CD4-positive, alpha-beta memory T cell (primary cell): ENCODE data around the gene USP10. TPM values are rescaled to one million over a fixed set of nuclear protein-coding genes. Genes with fewer than 3 reads are reported as not detected.

Experiments used
- CTCF ChIA-PET: fragments of 350-600 bp; sonication (Branson Sonifier 250); formaldehyde crosslinking; loops from one replicate; lab custom pipeline; 2021; ENCODE audit warnings: inconsistent platforms; ENCODE audit not compliant: partially characterized antibody; lab: Charles Lee
- POLR2A ChIA-PET: fragments of 350-600 bp; sonication (Branson Sonifier 250); formaldehyde crosslinking; loops from one replicate; lab custom pipeline; 2021; ENCODE audit not compliant: partially characterized antibody; lab: Charles Lee
- DNase-seq, 5 donors: peaks; one replicate each; pipeline versions ENCODE4 v3.0.0 to v3.0.0-alpha.2; 2020 to 2022; ENCODE audit warnings: mixed read lengths in 1 of 5
- H3K27ac ChIP-seq: one replicate; pipeline ENCODE4 v1.7.0; 2013; ENCODE audit warnings: low read depth, low read length
- H3K27me3 ChIP-seq: 2 replicates; pipeline ENCODE4 v1.7.0; 2013; ENCODE audit warnings: mild to moderate bottlenecking, low read length, moderate library complexity; ENCODE audit not compliant: insufficient read depth
- H3K36me3 ChIP-seq: 2 replicates; pipeline ENCODE4 v1.7.0; 2013; ENCODE audit warnings: mild to moderate bottlenecking, low read length, moderate library complexity; ENCODE audit not compliant: insufficient read depth
- H3K4me1 ChIP-seq: 2 replicates; pipeline ENCODE4 v1.7.0; 2013; ENCODE audit warnings: mild to moderate bottlenecking, low read length, moderate library complexity; ENCODE audit not compliant: insufficient read depth
- H3K4me3 ChIP-seq, 2 donors: one replicate each; pipeline ENCODE4 v1.7.0; 2013; ENCODE audit warnings: low read length in 2 of 2, mild to moderate bottlenecking in 1 of 2
- H3K9me3 ChIP-seq, 2 donors: one replicate each; pipeline ENCODE4 v1.7.0; 2013; ENCODE audit warnings: low read length in 2 of 2, control low read depth in 1 of 2; ENCODE audit not compliant: control insufficient read depth in 1 of 2
- H3K27ac Mint-ChIP-seq, 7 donors: one replicate each; pipeline ENCODE4 v1.8.0; 2020 to 2021; ENCODE audit warnings: mixed read lengths in 7 of 7, mild to moderate bottlenecking in 6 of 7, inconsistent platforms in 3 of 7, moderate library complexity in 3 of 7
- H3K27me3 Mint-ChIP-seq, 2 donors: one replicate each; pipeline ENCODE4 v1.8.0; 2020 to 2021; ENCODE audit warnings: mixed read lengths in 2 of 2
- H3K36me3 Mint-ChIP-seq, 2 donors: one replicate each; pipeline ENCODE4 v1.8.0; 2020 to 2021; ENCODE audit warnings: mixed read lengths in 2 of 2, inconsistent platforms in 1 of 2, mild to moderate bottlenecking in 1 of 2
- H3K4me1 Mint-ChIP-seq, 4 donors: one replicate each; pipeline ENCODE4 v1.8.0; 2020 to 2021; ENCODE audit warnings: mixed read lengths in 4 of 4, mild to moderate bottlenecking in 1 of 4
- H3K4me3 Mint-ChIP-seq, 8 donors: one replicate each; pipeline ENCODE4 v1.8.0; 2020 to 2021; ENCODE audit warnings: mixed read lengths in 8 of 8, mild to moderate bottlenecking in 7 of 8, moderate library complexity in 6 of 8, inconsistent platforms in 3 of 8
- H3K9me3 Mint-ChIP-seq, 8 donors: one replicate each; pipeline ENCODE4 v1.8.0; 2020 to 2021; ENCODE audit warnings: mixed read lengths in 8 of 8, mild to moderate bottlenecking in 5 of 8, inconsistent platforms in 3 of 8, moderate library complexity in 1 of 8
- intact Hi-C: fragments of 100-400 bp; cut with micrococcal nuclease; formaldehyde crosslinking; loops from one replicate; pipeline ENCODE4 v1.15.1; 2023
- polyA plus RNA-seq, 2 donors: library from polyadenylated mRNA; unstranded; fragments of 300-500 nt; fragmentation: Illumina TruSeq; gene quantifications; one replicate each; pipeline ENCODE4 v1.2.3, GENCODE V29; 2021
- total RNA-seq, 2 experiments: library from RNA; stranded (reverse); gene quantifications; one replicate each; pipeline ENCODE4 v1.2.3, GENCODE V29; 2021

The USP10 gene
- total and polyA plus RNA-seq, 4 experiments from 2014 or later = 89.0 to 419 (median 181) TPM

DNA sequence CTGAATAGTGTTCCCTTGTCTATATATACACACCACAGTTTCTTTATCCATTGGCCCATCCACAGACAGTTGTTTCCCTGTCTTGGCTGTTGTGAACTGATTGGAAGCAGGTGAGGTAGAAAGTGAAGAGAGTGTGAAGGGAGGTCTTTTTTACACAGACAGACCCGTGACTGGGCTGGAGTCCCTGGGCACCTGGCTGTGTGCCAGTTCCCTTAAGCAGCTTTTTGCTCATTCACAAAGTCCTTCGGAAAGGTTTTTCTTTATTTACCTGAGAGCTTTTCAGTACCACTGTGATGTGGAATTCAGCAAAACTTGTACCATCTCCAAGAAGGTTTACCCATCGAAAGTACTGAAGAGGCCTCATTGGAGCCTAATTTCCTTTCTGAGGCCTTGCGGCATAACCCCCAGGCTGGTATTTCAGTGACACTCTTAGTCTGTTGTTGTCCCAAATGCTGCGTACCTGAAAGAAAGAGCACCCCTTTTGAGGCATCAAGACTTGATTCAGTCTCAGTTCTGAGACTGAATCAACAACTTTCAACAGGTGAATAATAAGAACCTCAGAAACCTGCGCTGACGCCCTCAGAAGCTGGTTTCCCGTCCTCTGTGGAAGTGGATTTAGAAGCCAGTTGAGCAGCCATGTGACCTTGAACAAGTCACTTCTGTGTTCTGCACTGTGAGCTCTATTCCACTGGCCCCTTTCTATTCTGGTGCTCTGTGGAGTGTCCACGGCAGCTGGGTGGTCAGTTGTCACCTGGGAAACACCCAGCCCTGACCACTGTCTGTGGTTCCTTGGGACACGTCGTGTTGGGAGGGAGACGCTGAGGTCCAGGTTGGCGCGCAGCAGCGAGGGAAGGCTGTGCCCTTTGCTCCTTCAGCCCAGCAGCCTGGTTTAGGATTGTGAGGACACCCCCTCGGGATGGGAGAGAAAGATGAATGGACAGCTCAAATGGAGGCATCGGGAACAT, 66.1 kb downstream of the USP10 start:
- H3K4me3 ChIP-seq = no peak overlapping the region
- peak overlapping the region; percentile 44 for H3K27ac ChIP-seq
- ChIA-PET POLR2A (interaction anchor here (0.6 to 5.0 kb wide), 4 partner anchors 7 to 201 kb away, joined by 3 to 45 read pairs (median 4); no protein-coding TSS in a partner anchor), CTCF (interaction anchor here (0.7 to 5.6 kb wide), 7 partner anchors 9 to 260 kb away, joined by 3 to 68 read pairs (median 4); no protein-coding TSS in a partner anchor)
- peaks cover 79 to 82% of the 10 kb centered on the region in 2 donors for H3K36me3 Mint-ChIP-seq
- intact Hi-C loops = no loop called here
- H3K27ac Mint-ChIP-seq = peak overlapping the region; percentile 85 to 98 (median 95)
- H3K36me3 ChIP-seq = peaks cover 59% of the 10 kb centered on the region
- peak; percentile 36 to 65 (median 55) for DNase-seq
- no peaks in the 10 kb centered on the region for H3K27me3 ChIP-seq
- H3K9me3 Mint-ChIP-seq = no peaks in the 10 kb centered on the region
- H3K4me1 ChIP-seq = peaks cover 51% of the 10 kb centered on the region
- H3K4me3 Mint-ChIP-seq = peak overlapping the region; percentile 43 to 90 (median 80)
- no peaks in the 10 kb centered on the region for H3K9me3 ChIP-seq
- peaks cover 46 to 71% (median 58%) of the 10 kb centered on the region in 4 donors for H3K4me1 Mint-ChIP-seq
- H3K27me3 Mint-ChIP-seq = no peaks in the 10 kb centered on the region

DNA sequence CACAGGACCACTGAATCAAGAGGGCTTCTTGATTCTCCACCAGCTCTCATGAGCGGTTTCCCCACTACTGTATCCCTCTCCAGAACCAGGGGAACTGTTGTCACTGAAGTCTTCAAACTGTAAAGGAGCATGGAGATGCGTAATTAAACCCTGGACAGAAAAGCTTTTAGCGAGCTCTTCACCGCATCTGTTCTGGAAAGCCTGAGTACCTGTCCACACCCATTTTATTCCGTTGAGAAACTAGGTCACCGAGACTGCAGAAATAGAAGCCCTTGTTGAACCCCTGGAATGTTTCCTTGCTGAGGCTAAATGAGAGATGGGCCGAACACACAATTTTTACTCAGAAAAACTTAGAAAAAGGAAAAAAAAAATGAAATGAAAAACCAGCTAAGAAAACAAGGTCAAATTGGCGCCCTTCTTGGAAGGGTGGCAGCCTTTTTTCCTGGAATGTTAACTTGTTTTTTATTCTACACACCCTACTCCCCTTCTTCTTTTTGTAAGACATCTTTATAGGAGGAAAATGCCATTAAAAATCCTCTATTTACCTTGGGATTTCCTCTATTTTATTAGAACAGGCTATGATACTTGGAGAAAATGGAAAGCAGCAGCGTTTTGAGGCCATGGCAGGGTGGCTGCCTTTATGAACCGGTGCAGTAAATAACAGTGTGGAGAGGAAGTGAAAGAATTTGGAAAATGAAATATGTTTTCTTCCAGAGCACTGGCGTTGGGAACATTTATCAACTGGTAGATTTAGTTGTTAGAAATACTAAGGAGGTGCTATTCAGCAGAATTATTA, 67.4 kb downstream of the USP10 start:
- Histone ChIP-seq H3K9me3 (no peaks in the 10 kb centered on the region), H3K4me3 (peak overlapping the region in 1 of 2 donors; percentile 19), H3K36me3 (peaks cover 56% of the 10 kb centered on the region), H3K4me1 (peaks cover 45% of the 10 kb centered on the region), H3K27me3 (no peaks in the 10 kb centered on the region), H3K27ac (peak overlapping the region; percentile 44)
- DNase-seq = peak in 2 of 5 donors; percentile 24 to 50
- Mint-ChIP-seq H3K9me3 (no peaks in the 10 kb centered on the region), H3K36me3 (peaks cover 73 to 75% of the 10 kb centered on the region in 2 donors), H3K4me1 (peaks cover 41 to 61% (median 52%) of the 10 kb centered on the region in 4 donors), H3K27me3 (no peaks in the 10 kb centered on the region), H3K4me3 (peak overlapping the region; percentile 78 to 90 (median 84)), H3K27ac (peak overlapping the region; percentile 85 to 98 (median 95))
- ChIA-PET CTCF (interaction anchor here (1.6 to 5.6 kb wide), 3 partner anchors 13 to 28 kb away, joined by 4 to 68 read pairs (median 6); no protein-coding TSS in a partner anchor), POLR2A (interaction anchor here (1.3 to 5.0 kb wide), 3 partner anchors 8 to 24 kb away, joined by 4 to 45 read pairs (median 4); no protein-coding TSS in a partner anchor)
- intact Hi-C loops = no loop called here

DNA sequence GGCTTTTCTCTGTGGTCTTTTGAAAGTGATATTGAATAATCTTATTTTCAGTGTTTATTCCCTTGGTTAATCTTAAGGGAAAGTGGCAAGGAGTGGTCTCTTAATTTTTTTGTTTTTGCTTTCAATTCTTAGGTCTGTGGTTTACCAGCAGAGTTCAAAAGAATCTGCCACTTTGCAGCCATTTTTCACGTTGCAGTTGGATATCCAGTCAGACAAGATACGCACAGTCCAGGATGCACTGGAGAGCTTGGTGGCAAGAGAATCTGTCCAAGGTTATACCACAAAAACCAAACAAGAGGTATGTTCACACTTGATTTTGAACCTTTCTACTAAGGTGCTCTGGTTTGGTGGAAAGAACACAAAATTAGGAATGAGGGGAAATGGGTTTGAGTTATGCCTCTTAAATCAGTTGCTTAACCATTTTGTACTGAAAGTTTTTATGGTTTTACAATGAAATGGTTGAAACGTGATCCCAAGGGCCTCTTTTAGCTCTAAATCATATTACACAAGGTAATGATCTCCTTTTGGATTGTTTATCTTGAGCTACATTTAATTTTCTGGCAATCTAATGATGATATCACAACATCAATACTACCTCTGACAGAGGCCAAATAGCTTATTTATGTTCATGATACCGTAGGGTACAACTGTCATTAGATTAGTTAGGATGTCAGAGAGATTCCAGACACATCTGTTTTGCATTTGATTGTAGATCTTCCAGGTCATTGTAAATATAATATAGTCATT, 68.4 kb downstream of the USP10 start:
- H3K27ac ChIP-seq = peak overlapping the region; percentile 25
- CTCF ChIA-PET = interaction anchor here (0.8 to 5.6 kb wide), 6 partner anchors 14 to 208 kb away, joined by 3 to 68 read pairs (median 6); no protein-coding TSS in a partner anchor
- intact Hi-C loops = no loop called here

GRCh38 chr16:84768808-84769197, 69.0 kb downstream of the USP10 start:
- H3K36me3 Mint-ChIP-seq = peaks cover 70 to 79% of the 10 kb centered on the region in 2 donors
- no peaks in the 10 kb centered on the region for H3K27me3 Mint-ChIP-seq
- H3K9me3 Mint-ChIP-seq = no peaks in the 10 kb centered on the region
- peaks cover 45% of the 10 kb centered on the region for H3K4me1 ChIP-seq
- ChIA-PET CTCF (interaction anchor here (0.8 to 5.6 kb wide), 6 partner anchors 15 to 207 kb away, joined by 3 to 68 read pairs (median 6); no protein-coding TSS in a partner anchor), POLR2A (interaction anchor here (3.9 to 5.0 kb wide), 2 partner anchors 9 to 14 kb away, joined by 23 to 45 read pairs; no protein-coding TSS in a partner anchor)
- no peak for DNase-seq
- H3K27ac ChIP-seq = peak overlapping the region; percentile 25
- peaks cover 41 to 58% (median 53%) of the 10 kb centered on the region in 4 donors for H3K4me1 Mint-ChIP-seq
- intact Hi-C loops = no loop called here
- peak overlapping the region in 1 of 2 donors; percentile 47 for H3K4me3 ChIP-seq
- no peaks in the 10 kb centered on the region for H3K9me3 ChIP-seq
- H3K36me3 ChIP-seq = peaks cover 65% of the 10 kb centered on the region
- no peaks in the 10 kb centered on the region for H3K27me3 ChIP-seq
- H3K27ac Mint-ChIP-seq = peak overlapping the region in 6 of 7 donors; percentile 72 to 98 (median 85)
- peak overlapping the region; percentile 59 to 93 (median 83) for H3K4me3 Mint-ChIP-seq

More for the DNA sequence above, 68.4 kb downstream of the USP10 start:
- H3K27ac Mint-ChIP-seq = peak overlapping the region; percentile 83 to 98 (median 94)
- no peaks in the 10 kb centered on the region for H3K9me3 Mint-ChIP-seq
- H3K4me3 ChIP-seq = peak overlapping the region in 1 of 2 donors; percentile 47
- H3K36me3 Mint-ChIP-seq = peaks cover 70 to 79% of the 10 kb centered on the region in 2 donors
- H3K9me3 ChIP-seq = no peaks in the 10 kb centered on the region
- no peaks in the 10 kb centered on the region for H3K27me3 Mint-ChIP-seq
- POLR2A ChIA-PET = interaction anchor here (3.9 to 5.0 kb wide), 2 partner anchors 8 to 13 kb away, joined by 23 to 45 read pairs; no protein-coding TSS in a partner anchor
- DNase-seq = peak; percentile 46 to 62 (median 50)
- peaks cover 45% of the 10 kb centered on the region for H3K4me1 ChIP-seq
- peaks cover 41 to 61% (median 53%) of the 10 kb centered on the region in 4 donors for H3K4me1 Mint-ChIP-seq
- peaks cover 65% of the 10 kb centered on the region for H3K36me3 ChIP-seq
- no peaks in the 10 kb centered on the region for H3K27me3 ChIP-seq
- H3K4me3 Mint-ChIP-seq = peak overlapping the region; percentile 78 to 93 (median 86)

- ChIA-PET POLR2A (interaction anchor here (3.9 to 5.0 kb wide), 2 partner anchors 10 to 14 kb away, joined by 23 to 45 read pairs; no protein-coding TSS in a partner anchor), CTCF (interaction anchor here (1.2 to 5.6 kb wide), 3 partner anchors 15 to 43 kb away, joined by 3 to 68 read pairs (median 10); no protein-coding TSS in a partner anchor)
- H3K4me1 ChIP-seq = peaks cover 41% of the 10 kb centered on the region
- Mint-ChIP-seq H3K27ac (peak overlapping the region; percentile 72 to 98 (median 85)), H3K9me3 (no peaks in the 10 kb centered on the region), H3K36me3 (peaks cover 64 to 76% of the 10 kb centered on the region in 2 donors), H3K4me3 (peak overlapping the region; percentile 59 to 93 (median 83)), H3K4me1 (peaks cover 41 to 53% (median 49%) of the 10 kb centered on the region in 4 donors), H3K27me3 (no peaks in the 10 kb centered on the region)
- DNase-seq = no peak
- H3K4me3 ChIP-seq = no peak overlapping the region
- H3K9me3 ChIP-seq = no peaks in the 10 kb centered on the region
- peaks cover 65% of the 10 kb centered on the region for H3K36me3 ChIP-seq
- H3K27me3 ChIP-seq = no peaks in the 10 kb centered on the region
- intact Hi-C loops = no loop called here
- H3K27ac ChIP-seq = no peak overlapping the region
These were observed 69.6 kb downstream of the USP10 start for GRCh38 chr16:84769416-84769815.

DNA sequence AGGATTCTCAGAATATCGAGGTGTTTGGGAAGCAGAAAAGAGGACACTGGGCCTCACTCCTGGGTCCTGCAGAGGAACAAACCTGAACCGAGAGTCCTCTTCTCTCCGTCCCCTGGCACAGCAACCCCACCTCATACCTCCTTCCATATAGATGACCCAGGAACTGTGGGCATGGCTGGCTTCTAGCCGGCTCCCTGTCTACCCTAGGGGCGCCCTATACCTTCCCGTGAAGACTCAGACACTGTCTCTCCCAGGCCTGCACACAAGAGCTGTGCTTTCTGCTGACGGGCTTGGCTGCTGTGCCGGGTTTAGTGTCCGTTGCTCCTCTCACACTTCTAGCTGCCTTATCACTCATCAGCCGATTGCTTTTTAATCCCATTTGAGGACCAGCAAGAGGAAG, 73.5 kb downstream of the USP10 start:
- Histone ChIP-seq H3K36me3 (peaks cover 85% of the 10 kb centered on the region), H3K4me3 (no peak overlapping the region), H3K9me3 (no peaks in the 10 kb centered on the region), H3K27ac (no peak overlapping the region), H3K27me3 (no peaks in the 10 kb centered on the region), H3K4me1 (peaks cover 10% of the 10 kb centered on the region)
- peaks cover 61 to 79% of the 10 kb centered on the region in 2 donors for H3K36me3 Mint-ChIP-seq
- peak overlapping the region in 3 of 7 donors; percentile 20 to 53 (median 48) for H3K27ac Mint-ChIP-seq
- peaks cover 15 to 22% (median 18%) of the 10 kb centered on the region in 4 donors for H3K4me1 Mint-ChIP-seq
- DNase-seq = no peak
- H3K27me3 Mint-ChIP-seq = no peaks in the 10 kb centered on the region
- intact Hi-C loops = no loop called here
- no peaks in the 10 kb centered on the region for H3K9me3 Mint-ChIP-seq
- no peak overlapping the region for H3K4me3 Mint-ChIP-seq
- ChIA-PET CTCF (interaction anchor here (1.2 to 6.5 kb wide), 3 partner anchors 19 to 198 kb away, joined by 3 to 30 read pairs (median 3); no protein-coding TSS in a partner anchor), POLR2A (interaction anchor here (1.0 to 1.1 kb wide), 2 partner anchors 13 to 19 kb away, joined by 3 to 4 read pairs; no protein-coding TSS in a partner anchor)
